Body of pancreas (tissue), 4 donors: ENCODE data around the gene PKLR.

ENCODE experiments used
- POLR2A ChIP-seq, 3 donors: fragments of 450-650 bp; IDR thresholded peaks; one replicate each; pipeline ENCODE4 v1.6.1; 2016; ENCODE audit warnings: antibody characterized with exemption in 3 of 3, mild to moderate bottlenecking in 2 of 3
- TF ChIP-seq, protein P1 (sequence below), 7 experiments: fragments of 450-650 bp in 4 of 7; fragments of 200-600 bp in 3 of 7; sonication (generic) in 3 of 7; IDR thresholded peaks; one replicate each; pipeline ENCODE4 v1.5.1; 2016 to 2019; ENCODE audit warnings: antibody characterized with exemption in 7 of 7

DNA sequence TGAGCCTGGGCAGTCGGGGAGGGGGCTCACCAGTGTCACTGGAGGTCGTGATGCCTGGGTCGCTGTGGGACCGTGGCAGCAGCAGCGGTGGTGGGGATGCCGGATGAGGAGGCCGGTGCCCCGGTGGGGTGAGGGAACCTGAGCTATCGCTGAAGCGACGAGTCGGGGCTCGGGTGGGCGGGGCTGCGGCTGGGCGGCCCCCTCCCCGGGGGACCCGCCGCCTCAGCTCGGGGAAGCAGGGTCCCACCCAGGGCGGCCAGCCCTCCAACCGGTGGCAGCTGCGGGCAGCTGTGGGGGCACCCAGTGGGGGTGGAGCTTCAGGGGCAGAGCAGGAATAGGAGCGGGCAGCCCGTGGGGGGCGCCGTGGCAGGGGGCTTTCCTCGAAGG, 51.0 kb downstream of the PKLR start:
- TF ChIP-seq, protein P1, sequence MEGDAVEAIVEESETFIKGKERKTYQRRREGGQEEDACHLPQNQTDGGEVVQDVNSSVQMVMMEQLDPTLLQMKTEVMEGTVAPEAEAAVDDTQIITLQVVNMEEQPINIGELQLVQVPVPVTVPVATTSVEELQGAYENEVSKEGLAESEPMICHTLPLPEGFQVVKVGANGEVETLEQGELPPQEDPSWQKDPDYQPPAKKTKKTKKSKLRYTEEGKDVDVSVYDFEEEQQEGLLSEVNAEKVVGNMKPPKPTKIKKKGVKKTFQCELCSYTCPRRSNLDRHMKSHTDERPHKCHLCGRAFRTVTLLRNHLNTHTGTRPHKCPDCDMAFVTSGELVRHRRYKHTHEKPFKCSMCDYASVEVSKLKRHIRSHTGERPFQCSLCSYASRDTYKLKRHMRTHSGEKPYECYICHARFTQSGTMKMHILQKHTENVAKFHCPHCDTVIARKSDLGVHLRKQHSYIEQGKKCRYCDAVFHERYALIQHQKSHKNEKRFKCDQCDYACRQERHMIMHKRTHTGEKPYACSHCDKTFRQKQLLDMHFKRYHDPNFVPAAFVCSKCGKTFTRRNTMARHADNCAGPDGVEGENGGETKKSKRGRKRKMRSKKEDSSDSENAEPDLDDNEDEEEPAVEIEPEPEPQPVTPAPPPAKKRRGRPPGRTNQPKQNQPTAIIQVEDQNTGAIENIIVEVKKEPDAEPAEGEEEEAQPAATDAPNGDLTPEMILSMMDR (IDR thresholded peaks at IDR 0.05) = no peak
- TF ChIP-seq POLR2A (IDR thresholded peaks at IDR 0.05) = no peak
